NCI-H1417 treated with DMSO at 0.1 percent for 48 hours (cell line): Measurements from ENCODE around the gene OR2T1.
"Not testable (repeated sequence)": the region's sequence is repeated elsewhere in the genome, so short reads cannot be mapped to it uniquely, and the experiment has no call there.

ENCODE experiments used
- DNase-seq: peaks from one replicate; lab custom pipeline; 2025; lab: John Stamatoyannopoulos, UW

OR2T1 gene

GRCh38 chr1:248402748-248403147 lies at the start of gene OR2T1:
TSS of gene OR2T1 (plus strand) at chr1:248403048. CDS start at chr1:248406148, 3,100 bp downstream.
- no peak for DNase-seq

GRCh38 chr1:248359415-248359814 lies 43.4 kb upstream of the OR2T1 start:
- no peak for DNase-seq

- no peak for DNase-seq
Observed at GRCh38 chr1:248361121-248361715, 41.6 kb upstream of the OR2T1 start, which contains the start of gene OR2T4. TSS of gene OR2T4 (plus strand) at chr1:248361665. CDS start at chr1:248361665, 0 bp downstream.

GRCh38 chr1:248366609-248367008 lies 36.2 kb upstream of the OR2T1 start:
- no peak for DNase-seq

GRCh38 chr1:248372394-248372793 lies 30.5 kb upstream of the OR2T1 start:
- no peak for DNase-seq

- DNase-seq, result no peak
Observed at GRCh38 chr1:248373761-248374160, 29.1 kb upstream of the OR2T1 start.

GRCh38 chr1:248375446-248375845 lies 27.4 kb upstream of the OR2T1 start, which contains the start of gene OR2T6:
TSS of gene OR2T6 (plus strand) at chr1:248375746. CDS start at chr1:248387609, 11,863 bp downstream.
- DNase-seq, result no peak

GRCh38 chr1:248376916-248377315 lies 25.9 kb upstream of the OR2T1 start:
- no peak for DNase-seq

GRCh38 chr1:248380854-248381253 lies 22.0 kb upstream of the OR2T1 start:
- no peak for DNase-seq

- no peak for DNase-seq
Observed at GRCh38 chr1:248388426-248388825, 14.4 kb upstream of the OR2T1 start.

- no peak for DNase-seq
Observed at GRCh38 chr1:248393050-248393449, 9.8 kb upstream of the OR2T1 start.

GRCh38 chr1:248404024-248404423 lies 1.2 kb downstream of the OR2T1 start:
- no peak for DNase-seq

GRCh38 chr1:248406721-248407692 lies 4.2 kb downstream of the OR2T1 start:
- DNase-seq, result no peak

- DNase-seq, result no peak
Observed at GRCh38 chr1:248416226-248416625, 13.4 kb downstream of the OR2T1 start.

- no peak for DNase-seq
Observed at GRCh38 chr1:248417854-248418253, 15.0 kb downstream of the OR2T1 start.

- no peak for DNase-seq
Observed at GRCh38 chr1:248421384-248421783, 18.5 kb downstream of the OR2T1 start.

- DNase-seq, result not testable (repeated sequence)
Observed at GRCh38 chr1:248427526-248428191, 24.8 kb downstream of the OR2T1 start.

- DNase-seq, result not testable (repeated sequence)
Observed at GRCh38 chr1:248428192-248428533, 25.3 kb downstream of the OR2T1 start.

GRCh38 chr1:248431683-248432082 lies 28.8 kb downstream of the OR2T1 start:
- not testable (repeated sequence) for DNase-seq

- DNase-seq, result not testable (repeated sequence)
Observed at GRCh38 chr1:248432201-248432600, 29.4 kb downstream of the OR2T1 start.

- not testable (repeated sequence) for DNase-seq
Observed at GRCh38 chr1:248433811-248434415, 31.1 kb downstream of the OR2T1 start.

- DNase-seq, result not testable (repeated sequence)
Observed at GRCh38 chr1:248434913-248435312, 32.1 kb downstream of the OR2T1 start.
